GM12873 (cell line): Measurements from ENCODE around the gene RTEL1.

ENCODE experiments used
- CTCF ChIP-seq: IDR thresholded peaks from 2 replicates; pipeline ENCODE4 v1.5.1; 2012; ENCODE audit warnings: low read depth, mild to moderate bottlenecking, moderate library complexity, low read length, control low read depth; ENCODE audit not compliant: insufficient read depth; ENCODE audit errors: missing control alignments

RTEL1 gene

GRCh38 chr20:63664143-63664851, 6.2 kb downstream of the RTEL1 start:
- TF ChIP-seq CTCF = no peak

- TF ChIP-seq CTCF = no peak
Measured at GRCh38 chr20:63664861-63665594, 6.9 kb downstream of the RTEL1 start.

- TF ChIP-seq CTCF = no peak
Measured at GRCh38 chr20:63665708-63666107, 7.6 kb downstream of the RTEL1 start.

GRCh38 chr20:63667858-63668257, 9.7 kb downstream of the RTEL1 start:
- no peak for TF ChIP-seq CTCF

- TF ChIP-seq CTCF = no peak
Measured at GRCh38 chr20:63668351-63668750, 10.2 kb downstream of the RTEL1 start.

GRCh38 chr20:63672666-63673065, 14.6 kb downstream of the RTEL1 start:
- no peak for TF ChIP-seq CTCF

GRCh38 chr20:63673951-63674350, 15.8 kb downstream of the RTEL1 start:
- no peak for TF ChIP-seq CTCF
